CD14-positive monocyte (primary cell): ENCODE results near the gene NLRP12. TPM values are rescaled to one million over a fixed set of nuclear protein-coding genes. Genes with fewer than 3 reads are reported as not detected.

Experiments used
- DNase-seq, 3 donors: peaks; one replicate each; pipeline ENCODE4 v3.0.0-alpha.2; 2011 to 2022
- H2AFZ ChIP-seq: 2 replicates; pipeline ENCODE4 v1.6.0; 2012; ENCODE audit warnings: mild to moderate bottlenecking, low read depth, low read length, inconsistent platforms; ENCODE audit not compliant: insufficient read depth, poor library complexity, severe bottlenecking
- H3K27ac ChIP-seq, 2 donors: 1 replicate in 1 of 2; 2 replicates in 1 of 2; pipeline ENCODE4 v1.5.1; 2012 to 2013; ENCODE audit warnings: low read length in 2 of 2, control low read depth in 1 of 2, inconsistent platforms in 1 of 2, low read depth in 1 of 2, mild to moderate bottlenecking in 1 of 2
- H3K27me3 ChIP-seq, 2 donors: one replicate each; pipeline versions ENCODE4 v1.6.0 to v1.6.1; 2011 to 2013; ENCODE audit warnings: low read length in 2 of 2; ENCODE audit not compliant: control insufficient read depth in 2 of 2, insufficient read depth in 2 of 2
- H3K36me3 ChIP-seq, 2 donors: replicated peaks in 1 of 2; 1 replicate in 1 of 2; 2 replicates in 1 of 2; pipeline versions ENCODE4 v1.5.1 to v1.6.1; 2012 to 2013; ENCODE audit warnings: low read length in 2 of 2, control low read depth in 1 of 2, inconsistent platforms in 1 of 2, mild to moderate bottlenecking in 1 of 2; ENCODE audit not compliant: insufficient read depth in 2 of 2, control insufficient read depth in 1 of 2
- H3K4me1 ChIP-seq, 2 donors: 1 replicate in 1 of 2; 2 replicates in 1 of 2; pipeline versions ENCODE4 v1.5.1 to v1.6.1; 2012 to 2013; ENCODE audit warnings: low read length in 2 of 2, control low read depth in 1 of 2, inconsistent platforms in 1 of 2, mild to moderate bottlenecking in 1 of 2, moderate library complexity in 1 of 2; ENCODE audit not compliant: insufficient read depth in 2 of 2, control insufficient read depth in 1 of 2
- H3K4me2 ChIP-seq: replicated peaks from 2 replicates; pipeline ENCODE3; 2012; ENCODE audit warnings: low read length, moderate library complexity, mild to moderate bottlenecking; ENCODE audit not compliant: poor library complexity, severe bottlenecking; ENCODE audit errors: extremely low read depth
- H3K4me3 ChIP-seq, 3 experiments: fragments of 200-600 bp in 1 of 3; sonication (generic) in 1 of 3; replicated peaks in 1 of 3; 1 replicate in 2 of 3; 2 replicates in 1 of 3; pipeline ENCODE4 v1.5.1; 2011 to 2013; ENCODE audit warnings: low read length in 3 of 3, mild to moderate bottlenecking in 3 of 3, control low read depth in 2 of 3, low read depth in 2 of 3, inconsistent platforms in 1 of 3, moderate library complexity in 1 of 3
- H3K79me2 ChIP-seq: 2 replicates; pipeline ENCODE4 v1.6.0; 2012; ENCODE audit warnings: mild to moderate bottlenecking, control low read depth, inconsistent platforms, low read length, moderate library complexity; ENCODE audit not compliant: insufficient read depth
- H3K9ac ChIP-seq: 2 replicates; pipeline ENCODE4 v1.6.0; 2017; ENCODE audit warnings: low read length, mild to moderate bottlenecking; ENCODE audit not compliant: insufficient read depth, poor library complexity, severe bottlenecking
- H3K9me3 ChIP-seq, 2 donors: replicated peaks in 1 of 2; 1 replicate in 1 of 2; 2 replicates in 1 of 2; pipeline versions ENCODE4 v1.5.1 to v1.6.1; 2012 to 2013; ENCODE audit warnings: low read length in 2 of 2, control low read depth in 1 of 2; ENCODE audit not compliant: control insufficient read depth in 1 of 2, insufficient read depth in 1 of 2
- H4K20me1 ChIP-seq: 2 replicates; pipeline ENCODE4 v1.6.0; 2012; ENCODE audit warnings: mild to moderate bottlenecking, low read length, control low read depth, moderate library complexity; ENCODE audit not compliant: insufficient read depth
- H3K27ac Mint-ChIP-seq, 7 donors: one replicate each; pipeline ENCODE4 v1.8.0; 2020; ENCODE audit warnings: mild to moderate bottlenecking in 7 of 7, mixed read lengths in 7 of 7, moderate library complexity in 6 of 7, inconsistent platforms in 2 of 7
- H3K27me3 Mint-ChIP-seq, 3 donors: one replicate each; pipeline ENCODE4 v1.8.0; 2021 to 2022; ENCODE audit warnings: low read depth in 3 of 3, mild to moderate bottlenecking in 3 of 3, mixed read lengths in 3 of 3, moderate library complexity in 3 of 3, inconsistent platforms in 1 of 3
- H3K36me3 Mint-ChIP-seq, 2 donors: one replicate each; pipeline ENCODE4 v1.8.0; 2020; ENCODE audit warnings: mixed read lengths in 2 of 2, inconsistent platforms in 1 of 2, mild to moderate bottlenecking in 1 of 2
- H3K4me1 Mint-ChIP-seq: one replicate; pipeline ENCODE4 v1.8.0; 2020; ENCODE audit warnings: mild to moderate bottlenecking, mixed read lengths
- H3K4me3 Mint-ChIP-seq, 2 donors: one replicate each; pipeline ENCODE4 v1.8.0; 2020; ENCODE audit warnings: mild to moderate bottlenecking in 2 of 2, mixed read lengths in 2 of 2, moderate library complexity in 1 of 2
- H3K9me3 Mint-ChIP-seq, 7 donors: one replicate each; pipeline ENCODE4 v1.8.0; 2020 to 2022; ENCODE audit warnings: mixed read lengths in 7 of 7, mild to moderate bottlenecking in 6 of 7, moderate library complexity in 6 of 7, inconsistent platforms in 2 of 7
- WGBS: methylation state at CpG from one replicate; pipeline ENCODE4 v1.1.5; 2013; ENCODE audit warnings: missing lambda C conversion rate; ENCODE audit not compliant: insufficient coverage; 5-methylcytosine and 5-hydroxymethylcytosine counted together
- intact Hi-C, 2 donors: fragments of 100-400 bp; cut with micrococcal nuclease; formaldehyde crosslinking; loops; one replicate each; pipeline versions ENCODE4 v1.15.0 to v1.15.1; 2023
- polyA plus RNA-seq, 3 donors: library from polyadenylated mRNA; depleted of rRNA in 1 of 3; unstranded in 2 of 3; stranded (reverse) in 1 of 3; fragments of 300-500 nt in 2 of 3; fragments of >200 nt in 1 of 3; fragmentation: Illumina TruSeq in 2 of 3; gene quantifications; 1 replicate in 2 of 3; 2 replicates in 1 of 3; pipeline ENCODE4 v1.2.3, GENCODE V29; 2012 to 2021
- TF ChIP-seq, protein P1 (sequence below): fragments of 200-600 bp; IDR thresholded peaks from one replicate; pipeline ENCODE4 v1.8.0; 2022; ENCODE audit warnings: antibody characterized with exemption, mild to moderate bottlenecking

Gene NLRP12
- polyA plus RNA-seq, 3 donors: 40.5 to 64.9 (median 47.0) TPM

DNA sequence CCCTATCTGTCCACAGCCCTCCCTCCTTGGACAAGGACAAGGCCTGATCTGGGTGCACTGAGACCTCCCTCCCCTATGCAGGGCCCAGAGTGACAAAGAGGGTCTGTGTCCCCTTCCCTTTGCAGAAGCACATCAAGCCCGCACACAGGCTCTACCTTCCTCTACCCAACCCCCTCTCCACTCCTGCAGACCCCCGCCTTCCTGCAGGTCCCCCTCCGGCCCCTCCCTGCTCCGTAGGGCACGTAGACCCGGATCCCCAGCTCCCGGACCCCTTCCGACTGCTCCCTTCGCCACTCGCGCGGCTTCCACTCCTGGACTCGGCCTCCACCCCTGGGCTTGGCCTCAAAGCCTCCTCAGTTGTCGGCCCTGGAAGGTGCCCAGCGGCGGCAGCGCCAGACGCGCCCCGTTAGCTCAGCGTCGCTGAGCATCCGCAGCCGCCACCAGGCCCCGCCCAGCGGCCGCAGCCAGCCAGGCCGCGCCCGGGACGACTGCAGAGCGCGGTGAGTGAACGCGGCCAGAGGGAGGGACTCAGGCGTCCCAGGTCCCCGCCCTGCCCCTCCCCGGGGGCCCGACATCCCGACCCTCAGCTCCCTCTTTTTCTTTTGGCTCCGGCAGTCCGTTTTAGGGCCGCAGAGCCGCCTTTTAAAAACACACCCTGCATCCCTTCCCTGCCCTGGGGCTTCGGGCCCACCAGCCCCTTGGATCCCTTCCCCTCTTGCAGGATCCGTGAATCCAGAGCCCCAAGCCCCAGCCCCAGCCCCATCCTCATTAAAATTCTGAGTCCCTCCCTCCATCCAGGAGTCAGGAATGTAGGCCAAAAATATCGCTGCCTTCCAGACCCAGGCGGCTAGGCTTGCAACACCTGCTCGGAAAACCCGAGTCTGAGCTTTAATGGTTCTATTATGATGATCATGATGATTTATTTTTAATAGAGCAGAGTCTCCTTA, 42.1 kb upstream of the NLRP12 start:
- Histone ChIP-seq H3K4me2 (peak overlapping the region; percentile 85), H3K27me3 (no peaks in the 10 kb centered on the region), H3K9ac (peak overlapping the region; percentile 90), H3K4me3 (peak overlapping the region; percentile 21 to 69 (median 32)), H3K4me1 (peaks cover 34 to 39% of the 10 kb centered on the region in 2 donors), H3K9me3 (no peaks in the 10 kb centered on the region), H3K27ac (peak overlapping the region; percentile 99), H4K20me1 (peaks cover 24% of the 10 kb centered on the region), H2AFZ (peak overlapping the region; percentile 55), H3K36me3 (no peaks in the 10 kb centered on the region), H3K79me2 (peaks cover 33% of the 10 kb centered on the region)
- WGBS: 5% methylated on average over 49 of the region's 50 CpGs
- Mint-ChIP-seq H3K4me1 (peaks cover 38% of the 10 kb centered on the region), H3K27ac (peak overlapping the region; percentile 96 to 100 (median 99)), H3K4me3 (peak overlapping the region; percentile 91 to 99), H3K36me3 (peaks cover 5 to 8% of the 10 kb centered on the region in 2 donors), H3K9me3 (peaks cover 0 to 10% (median 1%) of the 10 kb centered on the region in 7 donors), H3K27me3 (peaks cover 2 to 21% (median 16%) of the 10 kb centered on the region in 3 donors)
- DNase-seq: peak; percentile 82 to 89 (median 82)
- intact Hi-C loops: loop anchor here in 1 of 2 donors (1.0 to 2.0 kb wide), 2 partner anchors 14 to 23 kb away; no protein-coding TSS in a partner anchor
- TF ChIP-seq, protein P1, sequence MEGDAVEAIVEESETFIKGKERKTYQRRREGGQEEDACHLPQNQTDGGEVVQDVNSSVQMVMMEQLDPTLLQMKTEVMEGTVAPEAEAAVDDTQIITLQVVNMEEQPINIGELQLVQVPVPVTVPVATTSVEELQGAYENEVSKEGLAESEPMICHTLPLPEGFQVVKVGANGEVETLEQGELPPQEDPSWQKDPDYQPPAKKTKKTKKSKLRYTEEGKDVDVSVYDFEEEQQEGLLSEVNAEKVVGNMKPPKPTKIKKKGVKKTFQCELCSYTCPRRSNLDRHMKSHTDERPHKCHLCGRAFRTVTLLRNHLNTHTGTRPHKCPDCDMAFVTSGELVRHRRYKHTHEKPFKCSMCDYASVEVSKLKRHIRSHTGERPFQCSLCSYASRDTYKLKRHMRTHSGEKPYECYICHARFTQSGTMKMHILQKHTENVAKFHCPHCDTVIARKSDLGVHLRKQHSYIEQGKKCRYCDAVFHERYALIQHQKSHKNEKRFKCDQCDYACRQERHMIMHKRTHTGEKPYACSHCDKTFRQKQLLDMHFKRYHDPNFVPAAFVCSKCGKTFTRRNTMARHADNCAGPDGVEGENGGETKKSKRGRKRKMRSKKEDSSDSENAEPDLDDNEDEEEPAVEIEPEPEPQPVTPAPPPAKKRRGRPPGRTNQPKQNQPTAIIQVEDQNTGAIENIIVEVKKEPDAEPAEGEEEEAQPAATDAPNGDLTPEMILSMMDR: no peak

DNA sequence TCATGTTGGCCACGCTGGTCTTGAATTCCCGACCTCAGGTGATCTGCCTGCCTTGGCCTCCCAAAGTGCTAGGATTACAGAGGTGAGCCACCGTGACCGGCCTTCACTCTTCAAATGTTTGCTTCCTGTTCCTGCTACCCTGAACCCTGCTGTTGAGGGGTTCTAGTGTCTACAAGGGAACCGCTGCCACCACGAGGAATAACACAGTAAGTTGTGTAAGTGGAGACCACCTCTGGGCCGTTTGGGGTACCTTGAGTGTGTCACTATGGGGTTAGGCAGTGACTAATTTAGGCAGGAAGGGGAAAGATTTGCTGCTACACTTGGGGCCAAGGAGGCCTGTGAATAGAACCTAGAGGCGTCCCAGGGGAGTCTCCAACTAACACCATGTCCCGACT, 41.4 kb upstream of the NLRP12 start:
- H3K36me3 Mint-ChIP-seq: peaks cover under 1 to 1% of the 10 kb centered on the region in 2 donors
- peak overlapping the region; percentile 91 to 99 for H3K4me3 Mint-ChIP-seq
- TF ChIP-seq, protein P1: no peak
- peaks cover 2 to 25% (median 15%) of the 10 kb centered on the region in 3 donors for H3K27me3 Mint-ChIP-seq
- H3K36me3 ChIP-seq: no peaks in the 10 kb centered on the region
- peak in 2 of 3 donors; percentile 55 to 66 for DNase-seq
- H2AFZ ChIP-seq: peak overlapping the region; percentile 55
- peak overlapping the region; percentile 90 for H3K9ac ChIP-seq
- H3K9me3 Mint-ChIP-seq: peaks cover 0 to 10% (median 1%) of the 10 kb centered on the region in 7 donors
- peak overlapping the region; percentile 86 to 100 (median 97) for H3K27ac Mint-ChIP-seq
- H3K79me2 ChIP-seq: peaks cover 27% of the 10 kb centered on the region
- peak overlapping the region; percentile 99 for H3K27ac ChIP-seq
- peaks cover 31% of the 10 kb centered on the region for H3K4me1 Mint-ChIP-seq
- H3K4me1 ChIP-seq: peaks cover 27 to 32% of the 10 kb centered on the region in 2 donors
- H3K27me3 ChIP-seq: no peaks in the 10 kb centered on the region
- intact Hi-C loops: loop anchor here in 1 of 2 donors (1.0 kb wide), 1 partner anchor 13 kb away; no protein-coding TSS in a partner anchor
- H3K4me2 ChIP-seq: peak overlapping the region; percentile 85
- peaks cover 17% of the 10 kb centered on the region for H4K20me1 ChIP-seq
- H3K9me3 ChIP-seq: no peaks in the 10 kb centered on the region
- 39% methylated on average over 7 of the region's 9 CpGs for WGBS
- H3K4me3 ChIP-seq: peak overlapping the region; percentile 21 to 69 (median 32)
